CD4-positive, alpha-beta memory T cell (primary cell): ENCODE data around the gene ANO10. TPM values are rescaled to one million over a fixed set of nuclear protein-coding genes. Genes with fewer than 3 reads are reported as not detected.

Experiments
- CTCF ChIA-PET: fragments of 350-600 bp; sonication (Branson Sonifier 250); formaldehyde crosslinking; loops from one replicate; lab custom pipeline; 2021; ENCODE audit warnings: inconsistent platforms; ENCODE audit not compliant: partially characterized antibody; lab: Charles Lee
- POLR2A ChIA-PET: fragments of 350-600 bp; sonication (Branson Sonifier 250); formaldehyde crosslinking; loops from one replicate; lab custom pipeline; 2021; ENCODE audit not compliant: partially characterized antibody; lab: Charles Lee
- DNase-seq, 5 donors: peaks; one replicate each; pipeline versions ENCODE4 v3.0.0 to v3.0.0-alpha.2; 2020 to 2022; ENCODE audit warnings: mixed read lengths in 1 of 5
- H3K27ac ChIP-seq: one replicate; pipeline ENCODE4 v1.7.0; 2013; ENCODE audit warnings: low read depth, low read length
- H3K27me3 ChIP-seq: 2 replicates; pipeline ENCODE4 v1.7.0; 2013; ENCODE audit warnings: mild to moderate bottlenecking, low read length, moderate library complexity; ENCODE audit not compliant: insufficient read depth
- H3K36me3 ChIP-seq: 2 replicates; pipeline ENCODE4 v1.7.0; 2013; ENCODE audit warnings: mild to moderate bottlenecking, low read length, moderate library complexity; ENCODE audit not compliant: insufficient read depth
- H3K4me1 ChIP-seq: 2 replicates; pipeline ENCODE4 v1.7.0; 2013; ENCODE audit warnings: mild to moderate bottlenecking, low read length, moderate library complexity; ENCODE audit not compliant: insufficient read depth
- H3K4me3 ChIP-seq, 2 donors: one replicate each; pipeline ENCODE4 v1.7.0; 2013; ENCODE audit warnings: low read length in 2 of 2, mild to moderate bottlenecking in 1 of 2
- H3K9me3 ChIP-seq, 2 donors: one replicate each; pipeline ENCODE4 v1.7.0; 2013; ENCODE audit warnings: low read length in 2 of 2, control low read depth in 1 of 2; ENCODE audit not compliant: control insufficient read depth in 1 of 2
- H3K27ac Mint-ChIP-seq, 7 donors: one replicate each; pipeline ENCODE4 v1.8.0; 2020 to 2021; ENCODE audit warnings: mixed read lengths in 7 of 7, mild to moderate bottlenecking in 6 of 7, inconsistent platforms in 3 of 7, moderate library complexity in 3 of 7
- H3K27me3 Mint-ChIP-seq, 2 donors: one replicate each; pipeline ENCODE4 v1.8.0; 2020 to 2021; ENCODE audit warnings: mixed read lengths in 2 of 2
- H3K36me3 Mint-ChIP-seq, 2 donors: one replicate each; pipeline ENCODE4 v1.8.0; 2020 to 2021; ENCODE audit warnings: mixed read lengths in 2 of 2, inconsistent platforms in 1 of 2, mild to moderate bottlenecking in 1 of 2
- H3K4me1 Mint-ChIP-seq, 4 donors: one replicate each; pipeline ENCODE4 v1.8.0; 2020 to 2021; ENCODE audit warnings: mixed read lengths in 4 of 4, mild to moderate bottlenecking in 1 of 4
- H3K4me3 Mint-ChIP-seq, 8 donors: one replicate each; pipeline ENCODE4 v1.8.0; 2020 to 2021; ENCODE audit warnings: mixed read lengths in 8 of 8, mild to moderate bottlenecking in 7 of 8, moderate library complexity in 6 of 8, inconsistent platforms in 3 of 8
- H3K9me3 Mint-ChIP-seq, 8 donors: one replicate each; pipeline ENCODE4 v1.8.0; 2020 to 2021; ENCODE audit warnings: mixed read lengths in 8 of 8, mild to moderate bottlenecking in 5 of 8, inconsistent platforms in 3 of 8, moderate library complexity in 1 of 8
- intact Hi-C: fragments of 100-400 bp; cut with micrococcal nuclease; formaldehyde crosslinking; loops from one replicate; pipeline ENCODE4 v1.15.1; 2023
- polyA plus RNA-seq, 2 donors: library from polyadenylated mRNA; unstranded; fragments of 300-500 nt; fragmentation: Illumina TruSeq; gene quantifications; one replicate each; pipeline ENCODE4 v1.2.3, GENCODE V29; 2021
- total RNA-seq, 2 experiments: library from RNA; stranded (reverse); gene quantifications; one replicate each; pipeline ENCODE4 v1.2.3, GENCODE V29; 2021

Gene ANO10
- total and polyA plus RNA-seq, 4 experiments from 2014 or later, result 8.6 to 9.9 (median 9.6) TPM

- peaks cover 0 to 5% (median 0%) of the 10 kb centered on the region in 8 donors for H3K9me3 Mint-ChIP-seq
- POLR2A ChIA-PET, result interaction anchor here (1.0 kb wide), 1 partner anchor 55 kb away, joined by 3 read pairs; no protein-coding TSS in a partner anchor
- no peaks in the 10 kb centered on the region for H3K27me3 Mint-ChIP-seq
- peaks cover 0 to 6% (median 2%) of the 10 kb centered on the region in 4 donors for H3K4me1 Mint-ChIP-seq
- H3K27ac ChIP-seq, result no peak overlapping the region
- DNase-seq, result no peak
- peak overlapping the region in 3 of 7 donors; percentile 10 to 59 (median 48) for H3K27ac Mint-ChIP-seq
- intact Hi-C loops, result no loop called here
- no peaks in the 10 kb centered on the region for H3K27me3 ChIP-seq
- peaks cover 0 to 1% of the 10 kb centered on the region in 2 donors for H3K36me3 Mint-ChIP-seq
- H3K4me1 ChIP-seq, result no peaks in the 10 kb centered on the region
- no peaks in the 10 kb centered on the region for H3K9me3 ChIP-seq
- no peaks in the 10 kb centered on the region for H3K36me3 ChIP-seq
- no peak overlapping the region for H3K4me3 Mint-ChIP-seq
- H3K4me3 ChIP-seq, result no peak overlapping the region
- CTCF ChIA-PET, result interaction anchor here (0.8 to 1.2 kb wide), 2 partner anchors 12 to 484 kb away, joined by 3 read pairs; no protein-coding TSS in a partner anchor
Measured at GRCh38 chr3:43445820-43446219, 176.0 kb downstream of the ANO10 start.

GRCh38 chr3:43442872-43443395 is 178.9 kb downstream of the ANO10 start:
- Histone ChIP-seq H3K27ac (no peak overlapping the region), H3K27me3 (no peaks in the 10 kb centered on the region), H3K9me3 (no peaks in the 10 kb centered on the region), H3K36me3 (no peaks in the 10 kb centered on the region), H3K4me3 (no peak overlapping the region), H3K4me1 (no peaks in the 10 kb centered on the region)
- H3K27me3 Mint-ChIP-seq, result no peaks in the 10 kb centered on the region
- CTCF ChIA-PET, result interaction anchor here (1.6 kb wide), 1 partner anchor 58 kb away, joined by 4 read pairs; no protein-coding TSS in a partner anchor
- peak overlapping the region in 5 of 7 donors; percentile 19 to 72 (median 44) for H3K27ac Mint-ChIP-seq
- peaks cover 8 to 19% of the 10 kb centered on the region in 2 donors for H3K36me3 Mint-ChIP-seq
- H3K4me1 Mint-ChIP-seq, result peaks cover 0 to 10% (median 5%) of the 10 kb centered on the region in 4 donors
- DNase-seq, result no peak
- H3K4me3 Mint-ChIP-seq, result no peak overlapping the region
- POLR2A ChIA-PET, result no interaction called here
- intact Hi-C loops, result no loop called here
- peaks cover 5 to 11% (median 8%) of the 10 kb centered on the region in 8 donors for H3K9me3 Mint-ChIP-seq

- Mint-ChIP-seq H3K9me3 (peaks cover 0 to 19% (median 8%) of the 10 kb centered on the region in 8 donors), H3K4me1 (peaks cover 0 to 8% (median 3%) of the 10 kb centered on the region in 4 donors), H3K27me3 (no peaks in the 10 kb centered on the region), H3K36me3 (peaks cover 8 to 35% of the 10 kb centered on the region in 2 donors), H3K27ac (no peak overlapping the region), H3K4me3 (no peak overlapping the region)
- intact Hi-C loops, result no loop called here
- Histone ChIP-seq H3K9me3 (no peaks in the 10 kb centered on the region), H3K4me3 (no peak overlapping the region), H3K27me3 (no peaks in the 10 kb centered on the region), H3K27ac (no peak overlapping the region), H3K36me3 (no peaks in the 10 kb centered on the region), H3K4me1 (no peaks in the 10 kb centered on the region)
- no peak for DNase-seq
- CTCF ChIA-PET, result no interaction called here
- POLR2A ChIA-PET, result no interaction called here
Measured at GRCh38 chr3:43436507-43437140, 185.2 kb downstream of the ANO10 start.

GRCh38 chr3:43435706-43436105 is 186.1 kb downstream of the ANO10 start:
- Histone ChIP-seq H3K4me3 (no peak overlapping the region), H3K9me3 (no peaks in the 10 kb centered on the region), H3K27ac (no peak overlapping the region), H3K27me3 (no peaks in the 10 kb centered on the region), H3K36me3 (no peaks in the 10 kb centered on the region), H3K4me1 (no peaks in the 10 kb centered on the region)
- no peak for DNase-seq
- Mint-ChIP-seq H3K9me3 (peaks cover 0 to 19% (median 8%) of the 10 kb centered on the region in 8 donors), H3K4me1 (peaks cover 0 to 7% (median 2%) of the 10 kb centered on the region in 4 donors), H3K27me3 (no peaks in the 10 kb centered on the region), H3K27ac (no peak overlapping the region), H3K36me3 (peaks cover 8 to 38% of the 10 kb centered on the region in 2 donors), H3K4me3 (no peak overlapping the region)
- CTCF ChIA-PET, result no interaction called here
- POLR2A ChIA-PET, result no interaction called here
- intact Hi-C loops, result no loop called here

- Mint-ChIP-seq H3K9me3 (peaks cover 0 to 19% (median 8%) of the 10 kb centered on the region in 8 donors), H3K27ac (no peak overlapping the region), H3K27me3 (no peaks in the 10 kb centered on the region), H3K36me3 (peaks cover 6 to 30% of the 10 kb centered on the region in 2 donors), H3K4me1 (peaks cover 0 to 5% (median 0%) of the 10 kb centered on the region in 4 donors), H3K4me3 (no peak overlapping the region)
- intact Hi-C loops, result no loop called here
- ChIA-PET POLR2A (no interaction called here), CTCF (no interaction called here)
- Histone ChIP-seq H3K4me1 (no peaks in the 10 kb centered on the region), H3K9me3 (no peaks in the 10 kb centered on the region), H3K27me3 (no peaks in the 10 kb centered on the region), H3K36me3 (no peaks in the 10 kb centered on the region), H3K4me3 (no peak overlapping the region), H3K27ac (no peak overlapping the region)
- DNase-seq, result no peak
Measured at GRCh38 chr3:43434431-43434830, 187.4 kb downstream of the ANO10 start.

GRCh38 chr3:43432462-43432861 is 189.3 kb downstream of the ANO10 start:
- ChIA-PET CTCF (no interaction called here), POLR2A (no interaction called here)

GRCh38 chr3:43426388-43426787 is 195.4 kb downstream of the ANO10 start:
- Histone ChIP-seq H3K9me3 (no peaks in the 10 kb centered on the region), H3K27ac (no peak overlapping the region), H3K36me3 (no peaks in the 10 kb centered on the region), H3K4me1 (no peaks in the 10 kb centered on the region), H3K4me3 (no peak overlapping the region), H3K27me3 (no peaks in the 10 kb centered on the region)
- Mint-ChIP-seq H3K4me3 (no peak overlapping the region), H3K27ac (no peak overlapping the region), H3K36me3 (peaks cover 4 to 22% of the 10 kb centered on the region in 2 donors), H3K9me3 (peaks cover 0 to 11% (median 5%) of the 10 kb centered on the region in 8 donors), H3K4me1 (no peaks in the 10 kb centered on the region), H3K27me3 (peaks cover 0 to 1% of the 10 kb centered on the region in 2 donors)
- intact Hi-C loops, result no loop called here
- no peak for DNase-seq
- ChIA-PET CTCF (no interaction called here), POLR2A (no interaction called here)

More at GRCh38 chr3:43432462-43432861, 189.3 kb downstream of the ANO10 start:
- Mint-ChIP-seq H3K27me3 (no peaks in the 10 kb centered on the region), H3K4me3 (no peak overlapping the region), H3K9me3 (peaks cover 0 to 4% (median 0%) of the 10 kb centered on the region in 8 donors), H3K4me1 (peaks cover 0 to 2% (median 0%) of the 10 kb centered on the region in 4 donors), H3K36me3 (peaks cover 0 to 21% of the 10 kb centered on the region in 2 donors), H3K27ac (no peak overlapping the region)
- Histone ChIP-seq H3K4me3 (no peak overlapping the region), H3K36me3 (no peaks in the 10 kb centered on the region), H3K27me3 (no peaks in the 10 kb centered on the region), H3K27ac (no peak overlapping the region), H3K9me3 (no peaks in the 10 kb centered on the region), H3K4me1 (no peaks in the 10 kb centered on the region)
- no peak for DNase-seq
- intact Hi-C loops, result no loop called here
